ENCODE results near the gene LPIN2.

Gene LPIN2

DNA sequence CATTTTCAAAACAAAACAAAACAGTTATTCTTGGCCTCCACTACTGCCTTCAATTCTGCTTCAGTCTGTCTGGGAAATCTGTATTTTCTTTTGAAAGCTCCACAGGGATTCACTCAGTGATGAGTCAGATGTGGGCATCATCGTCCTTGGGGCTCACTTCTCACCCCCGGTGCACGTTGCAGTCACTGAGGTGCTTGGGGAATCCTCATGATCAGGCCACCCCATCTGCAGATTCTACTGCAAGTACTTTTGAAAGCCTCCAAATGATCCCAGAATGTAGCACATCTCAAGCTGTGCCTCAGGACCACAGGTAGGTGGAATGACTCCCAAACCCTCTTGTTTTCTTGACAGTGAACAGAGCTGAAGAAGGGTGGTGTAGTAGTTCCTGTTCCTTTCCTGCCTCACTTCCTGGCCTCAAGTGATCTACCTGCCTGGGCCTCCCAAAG lies 34.3 kb downstream of the LPIN2 start:
- no peak for DNase-seq

DNA sequence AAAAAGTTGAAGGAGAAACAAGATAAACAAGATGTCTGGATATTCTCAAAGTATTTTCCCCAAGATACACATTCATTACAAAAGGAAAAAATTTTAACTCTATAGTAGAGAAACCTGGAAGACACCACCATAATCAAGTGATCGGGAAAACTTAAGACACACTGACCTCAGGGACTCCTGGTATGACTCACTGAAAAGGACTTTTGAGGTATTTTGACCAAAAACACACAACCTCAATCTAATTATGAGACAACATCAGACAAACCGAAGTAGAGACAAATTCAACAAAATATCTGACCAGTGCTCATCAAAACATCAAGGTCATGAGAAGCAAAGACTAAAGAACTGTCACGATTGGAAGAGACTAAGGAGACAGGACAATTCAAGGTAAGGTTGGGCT lies 34.7 kb downstream of the LPIN2 start:
- no peak for DNase-seq

- DNase-seq: no peak
Measured at GRCh38 chr18:2976218-2977132, 36.5 kb downstream of the LPIN2 start.

GRCh38 chr18:2974731-2975130 lies 38.2 kb downstream of the LPIN2 start:
- DNase-seq: no peak

- DNase-seq: no peak
Measured at GRCh38 chr18:2971741-2972552, 41.0 kb downstream of the LPIN2 start.

GRCh38 chr18:2970772-2971659 lies 41.9 kb downstream of the LPIN2 start:
- DNase-seq: no peak

DNA sequence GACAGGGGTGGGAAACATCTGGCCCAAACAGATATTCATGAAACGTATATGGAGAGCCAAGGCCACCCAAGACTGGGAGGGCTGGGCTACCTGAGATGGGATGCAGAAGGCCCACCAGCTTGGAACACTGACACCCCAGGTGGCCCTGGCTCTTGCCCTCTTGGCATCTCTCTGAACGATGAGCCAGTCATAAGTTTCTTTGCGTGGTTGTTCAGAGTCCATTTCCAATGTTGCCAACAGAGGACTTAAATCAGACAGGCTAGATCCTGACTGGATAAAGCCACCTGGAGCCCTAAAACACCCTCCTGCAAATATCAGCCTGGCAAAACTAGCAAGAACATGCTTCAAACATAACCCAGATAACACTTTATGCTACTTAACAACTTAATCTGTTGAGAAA lies 42.6 kb downstream of the LPIN2 start:
- DNase-seq: no peak

GRCh38 chr18:2969695-2970094 lies 43.2 kb downstream of the LPIN2 start:
- no peak for DNase-seq

DNA sequence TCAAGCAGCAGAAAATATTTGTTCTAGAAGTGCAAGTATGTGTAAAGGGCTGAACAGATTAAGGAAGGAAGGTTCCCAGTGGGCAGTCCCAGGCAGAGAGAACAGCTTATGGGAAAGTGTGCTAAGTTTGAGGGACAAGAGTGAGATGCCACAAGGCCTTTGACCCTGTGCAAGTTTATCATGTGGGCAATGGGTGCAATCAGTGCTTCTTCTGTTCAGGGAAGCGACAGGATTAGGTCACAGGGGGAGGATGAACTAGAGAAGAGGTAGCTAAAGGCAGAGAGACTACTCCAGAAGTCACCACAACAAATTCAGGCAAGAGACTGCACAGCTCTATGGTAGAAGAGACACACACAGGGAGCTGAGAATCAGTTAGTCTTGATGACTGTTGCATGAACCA lies 44.3 kb downstream of the LPIN2 start:
- DNase-seq: no peak

DNA sequence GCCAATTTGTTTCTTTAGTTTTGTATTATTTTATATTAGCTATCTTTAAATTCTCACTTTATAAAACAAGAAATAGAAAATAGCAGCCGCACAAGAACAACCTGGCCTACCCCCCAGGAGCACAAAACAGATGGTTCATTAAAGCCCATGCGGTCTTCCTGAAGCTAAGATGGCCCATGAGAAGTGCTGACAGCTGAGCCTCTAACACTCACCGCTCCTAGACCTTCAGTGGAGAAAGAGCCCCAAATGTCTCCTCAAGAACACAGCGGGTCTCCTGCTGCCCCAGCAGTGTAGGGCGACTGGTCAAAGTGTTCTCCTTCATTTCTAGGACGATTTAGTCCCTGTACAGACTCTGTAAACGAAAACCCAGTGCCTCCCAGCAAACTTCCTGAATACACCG lies 45.1 kb downstream of the LPIN2 start:
- DNase-seq: no peak

DNA sequence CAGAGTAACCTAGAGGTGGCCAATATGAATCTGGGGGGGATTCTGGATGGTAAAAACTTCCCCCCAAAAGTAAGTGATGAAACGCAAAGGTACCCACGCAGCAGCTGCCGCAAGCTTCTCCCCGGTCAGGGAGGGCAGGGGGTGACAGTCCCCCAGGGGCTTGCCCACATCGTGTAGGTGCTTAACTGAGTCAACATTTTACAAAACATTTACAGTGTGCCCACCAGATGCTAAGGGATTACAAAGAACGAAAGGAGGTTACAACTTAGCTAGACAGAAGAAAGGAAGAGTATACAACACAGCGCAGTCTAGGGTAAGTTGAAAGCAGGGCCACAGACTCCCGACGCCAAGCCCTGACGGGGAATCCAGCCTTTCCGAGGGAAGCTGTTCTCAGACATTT lies 45.6 kb downstream of the LPIN2 start:
- no peak for DNase-seq

- DNase-seq: no peak
Measured at GRCh38 chr18:2966560-2966959, 46.4 kb downstream of the LPIN2 start.

DNA sequence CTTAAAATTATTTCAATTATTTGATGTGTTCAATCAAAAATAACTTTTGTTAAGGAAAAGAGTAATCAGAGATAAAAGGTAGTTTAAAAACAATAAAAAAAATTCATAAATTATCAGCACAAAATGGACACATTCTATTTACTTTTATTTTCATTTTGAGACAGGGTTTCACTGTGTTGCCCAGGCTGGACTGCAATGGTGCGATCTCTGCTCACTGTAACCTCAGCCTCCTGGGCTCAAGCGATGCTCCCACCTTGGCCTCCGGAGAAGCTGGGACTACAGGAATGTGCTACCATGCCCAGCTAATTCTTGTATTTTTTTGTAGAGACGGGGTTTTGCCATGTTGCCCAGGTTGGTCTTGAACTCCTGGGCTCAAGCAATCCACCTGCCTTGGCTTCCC lies 47.1 kb downstream of the LPIN2 start:
- DNase-seq: no peak

- no peak for DNase-seq
Measured at GRCh38 chr18:2964361-2965010, 48.5 kb downstream of the LPIN2 start.

All from right forelimb (tissue), 1 donor.